C4-2B (cell line): Measurements from ENCODE around the gene ICA1.

Experiments used
- ZFX ChIP-seq: fragments of 450-650 bp; IDR thresholded peaks from 2 replicates; pipeline ENCODE4 v1.6.1; 2017
- TF ChIP-seq, protein P1 (sequence below): fragments of 450-650 bp; conservative IDR thresholded peaks from 2 replicates; pipeline ENCODE4 v1.5.1; 2017; ENCODE audit warnings: mild to moderate bottlenecking

DNA sequence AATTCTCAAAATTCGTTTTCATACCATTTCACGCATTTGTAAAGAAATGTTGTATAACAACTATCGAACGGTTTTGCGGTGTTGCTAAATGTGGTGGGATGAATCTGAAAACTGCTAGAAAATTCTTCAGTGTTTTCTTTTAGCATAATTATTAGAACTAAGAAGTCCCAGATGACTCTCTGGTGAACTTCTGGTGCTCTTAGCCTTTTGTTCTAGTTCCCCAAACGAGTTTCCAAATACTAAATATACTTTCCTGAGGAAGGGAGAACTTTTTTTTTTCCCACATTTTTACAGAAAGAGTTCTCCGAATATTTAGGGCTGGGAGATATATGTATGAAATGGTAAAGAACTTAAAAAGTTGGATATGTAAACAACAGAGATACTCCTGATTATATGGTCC, 82.5 kb downstream of the ICA1 start:
- TF ChIP-seq, protein P1, sequence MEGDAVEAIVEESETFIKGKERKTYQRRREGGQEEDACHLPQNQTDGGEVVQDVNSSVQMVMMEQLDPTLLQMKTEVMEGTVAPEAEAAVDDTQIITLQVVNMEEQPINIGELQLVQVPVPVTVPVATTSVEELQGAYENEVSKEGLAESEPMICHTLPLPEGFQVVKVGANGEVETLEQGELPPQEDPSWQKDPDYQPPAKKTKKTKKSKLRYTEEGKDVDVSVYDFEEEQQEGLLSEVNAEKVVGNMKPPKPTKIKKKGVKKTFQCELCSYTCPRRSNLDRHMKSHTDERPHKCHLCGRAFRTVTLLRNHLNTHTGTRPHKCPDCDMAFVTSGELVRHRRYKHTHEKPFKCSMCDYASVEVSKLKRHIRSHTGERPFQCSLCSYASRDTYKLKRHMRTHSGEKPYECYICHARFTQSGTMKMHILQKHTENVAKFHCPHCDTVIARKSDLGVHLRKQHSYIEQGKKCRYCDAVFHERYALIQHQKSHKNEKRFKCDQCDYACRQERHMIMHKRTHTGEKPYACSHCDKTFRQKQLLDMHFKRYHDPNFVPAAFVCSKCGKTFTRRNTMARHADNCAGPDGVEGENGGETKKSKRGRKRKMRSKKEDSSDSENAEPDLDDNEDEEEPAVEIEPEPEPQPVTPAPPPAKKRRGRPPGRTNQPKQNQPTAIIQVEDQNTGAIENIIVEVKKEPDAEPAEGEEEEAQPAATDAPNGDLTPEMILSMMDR = no peak
- TF ChIP-seq ZFX = no peak
